ENCODE data around the gene MRPL4.
"Not testable (repeated sequence)": the region's sequence is repeated elsewhere in the genome, so short reads cannot be mapped to it uniquely, and the experiment has no call there.

MRPL4 gene

GRCh38 chr19:10230173-10230860, 21.7 kb upstream of the MRPL4 start:
- no peak for DNase-seq (ENCODE audit: low spot score)

DNA sequence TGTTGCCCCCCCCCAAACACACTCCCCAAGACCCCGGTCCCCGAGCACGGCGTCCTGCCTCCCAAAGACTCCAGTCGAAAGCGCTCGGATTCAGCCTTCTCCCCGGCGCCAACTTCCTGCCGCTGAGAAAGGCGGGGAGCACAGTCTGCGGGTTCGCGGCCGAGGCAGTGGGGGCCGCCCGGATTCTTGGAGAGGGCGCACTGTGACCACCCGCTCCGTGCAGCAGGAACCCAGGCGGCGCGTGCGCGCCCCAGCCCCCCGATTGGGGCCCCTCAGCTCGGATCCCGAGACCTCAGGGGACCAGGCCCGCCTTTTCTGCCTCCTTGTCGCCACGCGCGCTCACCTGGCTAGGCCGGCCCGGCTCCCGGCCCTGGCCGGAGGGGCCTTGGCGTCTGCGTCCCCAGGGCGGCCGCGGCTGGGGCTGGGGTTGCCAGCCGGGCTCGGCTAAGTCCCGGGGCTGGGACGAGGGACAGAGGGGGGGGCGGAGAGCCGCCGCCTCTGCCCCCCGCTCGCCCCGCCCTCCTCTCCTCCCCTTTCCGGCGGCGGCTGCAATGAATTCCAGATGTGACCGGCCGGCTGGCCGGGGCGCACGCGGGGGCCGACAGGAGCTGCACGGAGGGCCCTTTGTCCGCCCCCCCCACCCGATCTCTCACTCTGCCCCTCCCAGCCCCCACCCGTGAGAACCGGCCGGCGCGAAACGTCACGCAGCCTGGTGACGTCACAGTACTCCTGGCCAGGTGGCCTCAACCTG, 21.0 kb upstream of the MRPL4 start, which contains the start of gene S1PR2:
Gene S1PR2, minus strand, starts transcription at position 471 of the 751 bp plus-strand sequence. CDS start 6,426 bp downstream, outside the sequence.
- peak; percentile 93 for DNase-seq (ENCODE audit: low spot score)

DNA sequence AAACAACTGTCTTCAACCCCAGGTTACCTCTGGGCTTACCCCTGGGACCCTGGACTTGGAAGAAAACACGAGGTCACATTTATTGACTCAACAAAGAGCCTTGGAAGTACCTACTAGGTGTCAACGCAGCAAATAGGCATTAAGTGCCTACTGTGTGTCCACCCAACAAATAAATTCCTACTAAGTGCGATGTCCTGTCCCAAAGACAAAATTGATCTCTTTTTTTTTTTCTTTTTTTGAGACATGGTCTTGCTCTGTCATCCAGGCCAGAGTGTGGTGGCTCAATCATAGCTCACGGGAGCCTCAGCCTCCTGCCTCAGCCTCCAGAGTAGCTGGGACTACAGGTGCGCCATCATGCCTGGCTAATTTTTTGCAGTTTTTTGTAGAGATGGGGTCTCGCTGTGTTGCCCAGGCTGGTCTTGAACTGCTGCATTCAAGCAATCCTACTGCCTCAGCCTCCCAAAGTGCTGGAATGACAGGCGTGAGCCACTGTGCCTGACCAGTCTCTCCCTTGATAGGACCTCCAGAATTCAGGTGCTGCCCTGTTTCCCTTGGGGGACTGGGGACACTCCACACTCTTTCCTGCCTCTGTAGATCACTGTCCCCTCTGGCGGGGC, 20.3 kb upstream of the MRPL4 start:
- DNase-seq (ENCODE audit: low spot score), result no peak

DNA sequence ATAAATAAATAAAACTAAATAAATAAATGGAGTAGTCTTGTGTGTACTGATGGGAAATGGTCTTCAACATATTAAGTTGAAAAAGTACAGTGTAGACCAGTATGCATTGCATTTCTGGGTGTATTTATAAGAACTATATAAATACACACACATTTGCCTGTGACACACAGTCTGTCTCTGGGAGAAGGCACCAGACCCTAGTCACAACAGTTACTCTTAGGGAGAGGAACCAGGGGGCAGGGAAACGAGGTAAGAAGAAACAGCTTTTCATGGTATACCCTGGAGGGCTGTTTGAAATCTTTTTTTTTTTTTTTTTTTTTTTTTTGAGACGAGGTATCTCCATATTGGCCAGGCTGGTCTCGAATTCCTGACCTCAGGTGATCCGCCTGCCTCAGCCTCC, 18.1 kb upstream of the MRPL4 start:
- no peak for DNase-seq (ENCODE audit: low spot score)

DNA sequence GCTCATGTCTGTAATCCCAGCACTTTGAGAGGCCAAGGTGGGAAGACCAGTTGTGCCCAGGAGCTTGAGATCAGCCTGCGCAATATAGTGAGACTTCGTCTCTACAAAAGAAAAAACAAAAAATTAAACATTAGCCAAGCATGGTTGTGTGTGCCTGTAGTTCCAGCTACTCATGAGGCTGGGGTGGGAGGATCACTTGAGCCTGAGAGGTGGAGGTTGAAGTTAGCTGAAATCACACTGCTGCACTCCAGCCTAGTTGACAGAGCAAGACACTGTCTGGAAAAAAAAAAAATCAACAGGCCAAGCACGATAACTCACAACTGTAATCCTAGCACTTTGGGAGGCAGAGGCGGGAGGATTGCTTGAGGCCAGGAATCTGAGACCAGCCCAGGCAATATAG, 17.0 kb upstream of the MRPL4 start:
- DNase-seq (ENCODE audit: low spot score), result no peak

DNA sequence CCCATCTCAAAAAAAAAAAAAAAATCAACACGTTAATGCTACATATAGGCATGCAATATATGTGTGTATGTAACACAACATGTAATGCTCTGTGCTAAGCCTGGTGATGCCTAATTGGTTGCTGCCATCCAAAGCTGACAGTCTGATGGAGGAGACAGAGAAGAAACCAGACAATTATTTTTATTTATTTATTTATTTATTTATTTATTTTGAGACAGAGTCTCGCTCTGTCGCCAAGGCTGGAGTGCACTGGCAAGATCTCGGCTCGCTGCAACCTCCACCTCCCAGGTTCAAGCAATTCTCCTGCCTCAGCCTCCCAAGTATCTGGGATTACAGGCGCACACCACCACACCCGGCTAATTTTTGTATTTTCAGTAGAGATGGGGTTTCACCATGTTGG, 16.6 kb upstream of the MRPL4 start:
- DNase-seq (ENCODE audit: low spot score), result not testable (repeated sequence)

DNA sequence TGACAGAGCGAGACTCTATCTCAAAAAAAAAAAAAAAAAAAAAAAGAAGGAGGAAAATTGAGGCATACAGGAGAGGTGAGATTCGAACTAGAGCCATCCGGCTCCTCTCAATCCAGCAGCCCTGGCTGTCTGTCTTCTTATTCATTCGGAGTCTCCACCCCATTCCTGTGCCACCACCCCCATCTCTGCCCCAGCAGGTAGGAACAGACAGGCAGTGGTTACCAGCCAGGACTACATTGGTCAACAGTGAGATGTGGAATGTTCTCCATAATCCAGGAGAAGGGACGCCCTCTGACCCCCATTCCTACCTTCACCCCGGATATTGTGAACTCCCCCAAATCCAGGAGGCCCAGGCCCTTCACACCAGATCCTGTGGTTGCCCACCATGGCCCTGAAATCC, 14.3 kb upstream of the MRPL4 start:
- DNase-seq (ENCODE audit: low spot score), result no peak

DNA sequence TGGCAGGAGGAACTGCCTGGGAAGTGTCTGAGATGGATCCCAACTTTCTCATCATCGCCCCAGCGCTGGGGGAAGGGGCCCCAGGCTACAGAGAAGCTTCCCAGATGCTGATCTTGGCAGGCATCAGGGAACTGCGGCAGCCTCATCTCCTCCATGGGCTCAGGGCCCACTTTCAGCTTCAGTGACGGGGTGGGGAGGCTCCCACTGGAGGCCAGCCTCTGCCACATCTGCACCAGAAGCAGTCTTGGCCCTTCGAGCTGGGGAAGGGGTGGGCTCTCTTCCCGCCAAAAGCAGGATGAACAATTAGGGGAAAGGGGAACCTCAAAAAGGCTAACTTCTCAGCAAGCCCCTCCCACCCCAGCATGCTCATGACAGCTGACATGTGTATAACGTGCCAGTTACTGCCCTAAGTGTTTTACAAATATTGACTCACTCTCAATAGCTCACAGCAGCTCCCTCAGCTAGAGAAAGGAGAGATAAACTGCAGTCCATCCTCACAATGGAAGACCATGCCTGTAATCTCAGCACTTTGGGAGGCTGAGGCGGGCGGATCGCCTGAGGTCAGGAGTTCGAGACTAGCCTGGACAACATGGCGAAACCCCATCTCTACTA, 13.7 kb upstream of the MRPL4 start:
- DNase-seq (ENCODE audit: low spot score), result no peak

DNA sequence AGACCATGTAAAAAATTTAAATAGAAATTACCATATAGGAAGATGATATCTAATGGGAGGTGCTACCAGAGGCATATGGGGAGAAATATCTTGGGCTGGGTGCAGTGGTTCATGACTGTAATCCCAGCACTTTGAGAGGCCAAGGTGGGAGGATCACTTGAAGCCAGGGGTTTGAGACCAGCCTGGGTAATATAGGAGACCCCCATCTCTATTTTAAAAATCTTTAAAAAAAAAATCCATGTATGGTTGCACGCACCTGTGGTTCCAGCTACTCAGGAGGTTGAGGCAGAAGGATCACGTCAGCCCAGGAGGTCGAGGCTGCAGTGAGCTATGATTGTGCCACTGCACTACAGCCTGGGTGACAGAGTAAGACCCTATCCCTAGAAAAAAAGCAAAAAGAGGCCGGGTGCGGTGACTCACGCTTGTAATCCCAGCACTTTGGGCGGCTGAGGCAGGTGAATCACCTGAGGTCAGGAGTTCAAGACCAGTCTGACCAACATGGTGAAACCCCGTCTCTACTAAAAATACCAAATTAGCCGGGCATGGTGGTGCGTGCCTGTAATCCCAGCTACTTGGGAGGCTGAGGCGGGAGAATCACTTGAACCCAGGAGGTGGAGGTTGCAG, 10.1 kb upstream of the MRPL4 start:
- DNase-seq (ENCODE audit: low spot score), result not testable (repeated sequence)

GRCh38 chr19:10243606-10244005, 8.4 kb upstream of the MRPL4 start:
- DNase-seq (ENCODE audit: low spot score), result no peak

- no peak for DNase-seq (ENCODE audit: low spot score)
Measured at GRCh38 chr19:10245189-10245939, 6.7 kb upstream of the MRPL4 start.

GRCh38 chr19:10246511-10246910, 5.5 kb upstream of the MRPL4 start:
- no peak for DNase-seq (ENCODE audit: low spot score)

DNA sequence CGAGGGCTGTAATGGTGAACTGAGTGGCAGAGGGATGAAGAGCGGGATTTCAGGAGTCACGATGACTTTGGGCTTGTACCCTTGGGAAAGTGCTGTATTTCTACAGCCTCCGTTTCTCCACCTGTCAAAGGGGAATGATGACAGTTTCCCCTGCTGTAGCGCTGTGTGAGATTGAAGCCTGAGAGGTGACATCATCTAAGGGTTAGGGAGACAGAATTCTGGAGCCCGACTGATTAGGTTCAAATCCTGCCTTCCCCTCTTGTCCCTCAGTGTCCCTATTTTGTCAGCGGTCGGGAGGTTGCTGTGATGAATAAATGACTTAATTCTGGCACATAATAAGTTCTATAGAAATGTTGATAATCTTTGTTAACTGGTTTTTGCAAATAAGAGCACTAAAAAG, 693 bp downstream of the MRPL4 start:
- DNase-seq (ENCODE audit: low spot score), result no peak

- no peak for DNase-seq (ENCODE audit: low spot score)
Measured at GRCh38 chr19:10254244-10254643, 2.2 kb downstream of the MRPL4 start.

DNA sequence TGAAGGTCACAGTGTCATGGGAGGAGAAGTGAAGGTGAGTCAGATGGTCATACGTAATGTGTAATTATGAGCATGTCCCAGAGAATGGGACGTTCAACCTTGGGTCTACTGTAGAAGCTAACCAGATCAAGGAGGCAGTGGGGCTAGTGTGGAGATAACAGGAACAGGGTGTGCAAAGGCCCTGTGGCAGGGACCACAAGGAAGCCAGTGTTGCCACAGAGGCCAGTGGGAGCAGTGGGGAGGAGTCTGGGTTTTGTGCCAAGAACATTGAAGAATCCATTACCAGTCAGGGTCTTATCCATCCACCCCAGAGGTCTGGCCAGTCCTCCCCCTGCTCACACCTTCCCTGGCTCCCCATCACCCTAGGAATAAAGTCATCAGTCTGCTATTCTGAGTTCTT, 3.3 kb downstream of the MRPL4 start:
- DNase-seq (ENCODE audit: low spot score), result no peak

DNA sequence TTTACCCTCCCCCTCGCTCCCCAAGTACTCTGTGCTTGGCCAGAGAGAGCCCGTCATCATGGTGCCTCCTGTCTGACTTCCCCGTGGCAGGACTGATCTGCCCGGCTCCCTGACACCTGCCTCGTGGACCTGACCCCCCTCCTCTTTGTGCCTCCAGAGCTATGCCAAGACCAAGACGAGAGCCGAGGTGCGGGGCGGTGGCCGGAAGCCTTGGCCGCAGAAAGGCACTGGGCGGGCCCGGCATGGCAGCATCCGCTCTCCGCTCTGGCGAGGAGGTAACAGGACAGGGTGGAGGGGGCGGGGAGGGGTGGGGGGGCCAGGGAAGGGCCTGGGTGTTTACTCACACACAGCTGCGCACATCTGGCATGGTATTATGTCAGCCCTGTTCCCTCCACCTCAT, 4.5 kb downstream of the MRPL4 start:
- no peak for DNase-seq (ENCODE audit: low spot score)

DNA sequence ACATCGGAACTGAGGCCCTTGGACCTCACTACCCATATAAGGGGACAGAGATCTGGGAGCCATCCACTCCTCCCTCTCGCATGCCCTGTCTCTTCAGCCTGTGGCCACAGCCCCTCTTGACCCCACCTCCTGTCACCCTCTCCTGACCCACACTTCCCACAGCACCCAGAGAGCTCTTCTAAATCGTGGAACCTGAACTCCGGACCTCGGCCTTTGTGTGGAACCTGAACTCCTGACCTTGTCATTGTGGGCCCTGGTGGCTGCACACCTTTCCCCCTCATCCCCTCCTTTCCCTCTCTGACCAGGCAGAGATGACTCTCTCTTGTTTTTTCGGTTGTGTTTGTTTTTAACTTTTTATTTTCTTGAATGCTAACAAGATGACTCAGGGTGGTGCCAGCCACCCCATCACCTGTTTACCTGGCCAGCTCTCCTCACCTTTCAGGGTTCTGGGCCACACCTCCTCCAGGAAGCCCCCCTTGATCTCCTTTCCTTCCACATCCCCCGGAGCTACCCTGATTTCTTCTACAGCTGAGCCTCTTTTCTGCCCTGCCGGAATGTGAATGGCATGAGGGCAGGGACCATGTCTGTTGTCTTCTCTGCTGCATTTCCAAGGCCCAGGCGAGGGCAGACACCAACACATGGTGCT, 5.1 kb downstream of the MRPL4 start:
- DNase-seq (ENCODE audit: low spot score), result no peak

- DNase-seq (ENCODE audit: low spot score), result no peak
Measured at GRCh38 chr19:10258080-10258710, 6.2 kb downstream of the MRPL4 start.

- DNase-seq (ENCODE audit: low spot score), result peak; percentile 83
Measured at GRCh38 chr19:10259162-10259905, 7.3 kb downstream of the MRPL4 start.

- DNase-seq (ENCODE audit: low spot score), result no peak
Measured at GRCh38 chr19:10260141-10260584, 8.1 kb downstream of the MRPL4 start.

All from iPS-NIHi11 (cell line).